ENCODE results near the gene LURAP1L. TPM values are rescaled to one million over a fixed set of nuclear protein-coding genes. Genes with fewer than 3 reads are reported as not detected.

The LURAP1L gene
- total and polyA plus RNA-seq, 2 donors = 1.4 to 6.8 TPM

GRCh38 chr9:12801187-12801586 lies 26.4 kb downstream of the LURAP1L start:
- Histone ChIP-seq H3K4me3 (ENCODE audit: low read length in 2 of 2) (no peak overlapping the region), H3K4me1 (ENCODE audit: control insufficient read depth in 2 of 2, insufficient read depth in 2 of 2, low read length in 2 of 2) (no peaks in the 10 kb centered on the region), H3K36me3 (ENCODE audit: control insufficient read depth in 2 of 2, insufficient read depth in 2 of 2, low read length in 1 of 2) (no peaks in the 10 kb centered on the region), H3K27me3 (ENCODE audit: control insufficient read depth in 2 of 2, insufficient read depth in 1 of 2, low read length in 1 of 2) (no peaks in the 10 kb centered on the region), H3K9me3 (ENCODE audit: control insufficient read depth in 2 of 2, insufficient read depth in 1 of 2, low read length in 1 of 2) (no peaks in the 10 kb centered on the region), H3K27ac (ENCODE audit: low read depth in 1 of 2, low read length in 1 of 2) (no peak overlapping the region)
- no peak for DNase-seq (ENCODE audit: low read depth in 6 of 9, low spot score in 9 of 9)
- WGBS = 89% methylated on average over 2 of the region's 2 CpGs

- Histone ChIP-seq H3K9me3 (ENCODE audit: control insufficient read depth in 2 of 2, insufficient read depth in 1 of 2, low read length in 1 of 2) (no peaks in the 10 kb centered on the region), H3K27ac (ENCODE audit: low read depth in 1 of 2, low read length in 1 of 2) (no peak overlapping the region), H3K4me1 (ENCODE audit: control insufficient read depth in 2 of 2, insufficient read depth in 2 of 2, low read length in 2 of 2) (no peaks in the 10 kb centered on the region), H3K36me3 (ENCODE audit: control insufficient read depth in 2 of 2, insufficient read depth in 2 of 2, low read length in 1 of 2) (no peaks in the 10 kb centered on the region), H3K27me3 (ENCODE audit: control insufficient read depth in 2 of 2, insufficient read depth in 1 of 2, low read length in 1 of 2) (no peaks in the 10 kb centered on the region), H3K4me3 (ENCODE audit: low read length in 2 of 2) (no peak overlapping the region)
- DNase-seq (ENCODE audit: low read depth in 6 of 9, low spot score in 9 of 9) = no peak
These were observed 26.8 kb downstream of the LURAP1L start for GRCh38 chr9:12801663-12802062.

GRCh38 chr9:12802093-12802492 lies 27.3 kb downstream of the LURAP1L start:
- Histone ChIP-seq H3K9me3 (ENCODE audit: control insufficient read depth in 2 of 2, insufficient read depth in 1 of 2, low read length in 1 of 2) (no peaks in the 10 kb centered on the region), H3K4me3 (ENCODE audit: low read length in 2 of 2) (no peak overlapping the region), H3K27ac (ENCODE audit: low read depth in 1 of 2, low read length in 1 of 2) (no peak overlapping the region), H3K36me3 (ENCODE audit: control insufficient read depth in 2 of 2, insufficient read depth in 2 of 2, low read length in 1 of 2) (no peaks in the 10 kb centered on the region), H3K27me3 (ENCODE audit: control insufficient read depth in 2 of 2, insufficient read depth in 1 of 2, low read length in 1 of 2) (no peaks in the 10 kb centered on the region), H3K4me1 (ENCODE audit: control insufficient read depth in 2 of 2, insufficient read depth in 2 of 2, low read length in 2 of 2) (no peaks in the 10 kb centered on the region)
- 76% methylated on average over 1 of the region's 1 CpG for WGBS
- DNase-seq (ENCODE audit: low read depth in 6 of 9, low spot score in 9 of 9) = no peak

GRCh38 chr9:12808569-12808968 lies 33.7 kb downstream of the LURAP1L start:
- Histone ChIP-seq H3K9me3 (ENCODE audit: control insufficient read depth in 2 of 2, insufficient read depth in 1 of 2, low read length in 1 of 2) (no peaks in the 10 kb centered on the region), H3K4me3 (ENCODE audit: low read length in 2 of 2) (no peak overlapping the region), H3K36me3 (ENCODE audit: control insufficient read depth in 2 of 2, insufficient read depth in 2 of 2, low read length in 1 of 2) (no peaks in the 10 kb centered on the region), H3K4me1 (ENCODE audit: control insufficient read depth in 2 of 2, insufficient read depth in 2 of 2, low read length in 2 of 2) (no peaks in the 10 kb centered on the region), H3K27me3 (ENCODE audit: control insufficient read depth in 2 of 2, insufficient read depth in 1 of 2, low read length in 1 of 2) (no peaks in the 10 kb centered on the region), H3K27ac (ENCODE audit: low read depth in 1 of 2, low read length in 1 of 2) (no peak overlapping the region)
- 80% methylated on average over 1 of the region's 1 CpG for WGBS
- no peak for DNase-seq (ENCODE audit: low read depth in 6 of 9, low spot score in 9 of 9)

GRCh38 chr9:12809720-12810119 lies 34.9 kb downstream of the LURAP1L start:
- no peaks in the 10 kb centered on the region for H3K4me1 ChIP-seq (ENCODE audit: control insufficient read depth in 2 of 2, insufficient read depth in 2 of 2, low read length in 2 of 2)
- H3K36me3 ChIP-seq (ENCODE audit: control insufficient read depth in 2 of 2, insufficient read depth in 2 of 2, low read length in 1 of 2) = no peaks in the 10 kb centered on the region
- WGBS = 84% methylated on average over 2 of the region's 2 CpGs
- H3K4me3 ChIP-seq (ENCODE audit: low read length in 2 of 2) = no peak overlapping the region
- no peak overlapping the region for H3K27ac ChIP-seq (ENCODE audit: low read depth in 1 of 2, low read length in 1 of 2)
- H3K9me3 ChIP-seq (ENCODE audit: control insufficient read depth in 2 of 2, insufficient read depth in 1 of 2, low read length in 1 of 2) = no peaks in the 10 kb centered on the region
- H3K27me3 ChIP-seq (ENCODE audit: control insufficient read depth in 2 of 2, insufficient read depth in 1 of 2, low read length in 1 of 2) = no peaks in the 10 kb centered on the region
- DNase-seq (ENCODE audit: low read depth in 6 of 9, low spot score in 9 of 9) = no peak

GRCh38 chr9:12811935-12812334 lies 37.1 kb downstream of the LURAP1L start:
- 97% methylated on average over 3 of the region's 3 CpGs for WGBS
- Histone ChIP-seq H3K9me3 (ENCODE audit: control insufficient read depth in 2 of 2, insufficient read depth in 1 of 2, low read length in 1 of 2) (no peaks in the 10 kb centered on the region), H3K27me3 (ENCODE audit: control insufficient read depth in 2 of 2, insufficient read depth in 1 of 2, low read length in 1 of 2) (no peaks in the 10 kb centered on the region), H3K4me3 (ENCODE audit: low read length in 2 of 2) (no peak overlapping the region), H3K4me1 (ENCODE audit: control insufficient read depth in 2 of 2, insufficient read depth in 2 of 2, low read length in 2 of 2) (no peaks in the 10 kb centered on the region), H3K27ac (ENCODE audit: low read depth in 1 of 2, low read length in 1 of 2) (no peak overlapping the region), H3K36me3 (ENCODE audit: control insufficient read depth in 2 of 2, insufficient read depth in 2 of 2, low read length in 1 of 2) (no peaks in the 10 kb centered on the region)
- no peak for DNase-seq (ENCODE audit: low read depth in 6 of 9, low spot score in 9 of 9)

GRCh38 chr9:12812710-12813109 lies 37.9 kb downstream of the LURAP1L start:
- Histone ChIP-seq H3K9me3 (ENCODE audit: control insufficient read depth in 2 of 2, insufficient read depth in 1 of 2, low read length in 1 of 2) (no peaks in the 10 kb centered on the region), H3K36me3 (ENCODE audit: control insufficient read depth in 2 of 2, insufficient read depth in 2 of 2, low read length in 1 of 2) (no peaks in the 10 kb centered on the region), H3K27ac (ENCODE audit: low read depth in 1 of 2, low read length in 1 of 2) (no peak overlapping the region), H3K4me1 (ENCODE audit: control insufficient read depth in 2 of 2, insufficient read depth in 2 of 2, low read length in 2 of 2) (no peaks in the 10 kb centered on the region), H3K27me3 (ENCODE audit: control insufficient read depth in 2 of 2, insufficient read depth in 1 of 2, low read length in 1 of 2) (no peaks in the 10 kb centered on the region), H3K4me3 (ENCODE audit: low read length in 2 of 2) (no peak overlapping the region)
- DNase-seq (ENCODE audit: low read depth in 6 of 9, low spot score in 9 of 9) = no peak
- 58% methylated on average over 1 of the region's 1 CpG for WGBS

GRCh38 chr9:12813533-12813932 lies 38.7 kb downstream of the LURAP1L start:
- WGBS = 96% methylated on average over 1 of the region's 1 CpG
- H3K4me1 ChIP-seq (ENCODE audit: control insufficient read depth in 2 of 2, insufficient read depth in 2 of 2, low read length in 2 of 2) = no peaks in the 10 kb centered on the region

GRCh38 chr9:12813960-12814876 lies 39.4 kb downstream of the LURAP1L start:
- Histone ChIP-seq H3K4me1 (ENCODE audit: control insufficient read depth in 2 of 2, insufficient read depth in 2 of 2, low read length in 2 of 2) (no peaks in the 10 kb centered on the region), H3K36me3 (ENCODE audit: control insufficient read depth in 2 of 2, insufficient read depth in 2 of 2, low read length in 1 of 2) (no peaks in the 10 kb centered on the region), H3K9me3 (ENCODE audit: control insufficient read depth in 2 of 2, insufficient read depth in 1 of 2, low read length in 1 of 2) (no peaks in the 10 kb centered on the region), H3K4me3 (ENCODE audit: low read length in 2 of 2) (no peak overlapping the region), H3K27ac (ENCODE audit: low read depth in 1 of 2, low read length in 1 of 2) (peak overlapping the region in 1 of 2 donors; percentile 12), H3K27me3 (ENCODE audit: control insufficient read depth in 2 of 2, insufficient read depth in 1 of 2, low read length in 1 of 2) (no peaks in the 10 kb centered on the region)
- WGBS = 92% methylated on average over 6 of the region's 6 CpGs
- no peak for DNase-seq (ENCODE audit: low read depth in 6 of 9, low spot score in 9 of 9)

More at GRCh38 chr9:12813533-12813932, 38.7 kb downstream of the LURAP1L start:
- Histone ChIP-seq H3K4me3 (ENCODE audit: low read length in 2 of 2) (no peak overlapping the region), H3K27ac (ENCODE audit: low read depth in 1 of 2, low read length in 1 of 2) (no peak overlapping the region), H3K36me3 (ENCODE audit: control insufficient read depth in 2 of 2, insufficient read depth in 2 of 2, low read length in 1 of 2) (no peaks in the 10 kb centered on the region), H3K9me3 (ENCODE audit: control insufficient read depth in 2 of 2, insufficient read depth in 1 of 2, low read length in 1 of 2) (no peaks in the 10 kb centered on the region), H3K27me3 (ENCODE audit: control insufficient read depth in 2 of 2, insufficient read depth in 1 of 2, low read length in 1 of 2) (no peaks in the 10 kb centered on the region)
- no peak for DNase-seq (ENCODE audit: low read depth in 6 of 9, low spot score in 9 of 9)

All from thymus (tissue), 11 donors.